Hypothalamus (tissue), 51 donors: Measurements from ENCODE around the gene ATF6B.

Experiments
- DNase-seq, 51 donors: peaks; one replicate each; lab custom pipeline; 2025; lab: John Stamatoyannopoulos, UW

The ATF6B gene

GRCh38 chr6:32137454-32137853 lies 9.4 kb upstream of the ATF6B start:
- DNase-seq, result no peak

DNA sequence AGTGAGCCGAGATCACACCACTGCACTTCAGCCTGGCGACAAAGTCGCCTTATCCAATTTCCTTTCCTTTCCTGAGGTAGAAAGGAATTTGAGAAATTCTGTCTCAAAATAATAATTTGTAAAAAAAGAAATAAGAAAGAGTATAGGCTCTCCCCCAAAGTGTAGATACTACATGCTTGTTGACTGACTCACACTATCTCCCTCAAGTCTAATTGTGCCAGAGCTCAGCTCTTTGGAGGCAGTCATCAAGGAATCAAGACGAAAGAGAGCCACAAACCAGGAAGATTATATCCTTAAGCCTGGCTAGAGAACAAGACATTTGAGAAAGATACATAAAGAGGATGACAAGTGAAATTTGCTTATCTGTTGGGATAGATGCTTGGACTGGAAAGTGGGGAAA lies 5.7 kb upstream of the ATF6B start:
- DNase-seq, result no peak

- DNase-seq, result no peak
These were observed 4.1 kb upstream of the ATF6B start for GRCh38 chr6:32132110-32132509.

DNA sequence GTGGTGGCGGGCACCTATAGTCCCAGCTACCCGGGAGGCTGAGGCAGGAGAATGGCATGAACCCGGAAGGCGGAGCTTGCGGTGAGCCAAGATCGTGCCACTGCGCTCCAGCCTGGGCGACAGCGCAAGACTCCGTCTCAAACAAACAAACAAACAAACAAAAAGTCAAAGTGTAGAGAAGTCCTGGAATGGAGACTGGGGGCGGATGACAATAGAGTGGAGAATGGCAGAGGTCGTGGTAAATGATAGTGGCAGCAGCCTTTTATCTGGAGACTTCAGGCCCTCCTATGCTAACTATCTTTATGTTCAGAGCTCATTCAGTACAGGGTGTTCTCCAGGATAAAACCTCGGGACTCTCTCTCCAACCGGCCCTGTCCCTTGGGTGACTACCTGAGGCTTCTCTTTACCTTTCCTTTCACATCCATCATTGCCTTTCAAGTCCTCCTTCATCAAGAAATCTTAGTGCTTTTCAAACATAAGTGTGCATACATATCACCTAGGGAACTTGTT lies 3.4 kb upstream of the ATF6B start:
- DNase-seq, result no peak

DNA sequence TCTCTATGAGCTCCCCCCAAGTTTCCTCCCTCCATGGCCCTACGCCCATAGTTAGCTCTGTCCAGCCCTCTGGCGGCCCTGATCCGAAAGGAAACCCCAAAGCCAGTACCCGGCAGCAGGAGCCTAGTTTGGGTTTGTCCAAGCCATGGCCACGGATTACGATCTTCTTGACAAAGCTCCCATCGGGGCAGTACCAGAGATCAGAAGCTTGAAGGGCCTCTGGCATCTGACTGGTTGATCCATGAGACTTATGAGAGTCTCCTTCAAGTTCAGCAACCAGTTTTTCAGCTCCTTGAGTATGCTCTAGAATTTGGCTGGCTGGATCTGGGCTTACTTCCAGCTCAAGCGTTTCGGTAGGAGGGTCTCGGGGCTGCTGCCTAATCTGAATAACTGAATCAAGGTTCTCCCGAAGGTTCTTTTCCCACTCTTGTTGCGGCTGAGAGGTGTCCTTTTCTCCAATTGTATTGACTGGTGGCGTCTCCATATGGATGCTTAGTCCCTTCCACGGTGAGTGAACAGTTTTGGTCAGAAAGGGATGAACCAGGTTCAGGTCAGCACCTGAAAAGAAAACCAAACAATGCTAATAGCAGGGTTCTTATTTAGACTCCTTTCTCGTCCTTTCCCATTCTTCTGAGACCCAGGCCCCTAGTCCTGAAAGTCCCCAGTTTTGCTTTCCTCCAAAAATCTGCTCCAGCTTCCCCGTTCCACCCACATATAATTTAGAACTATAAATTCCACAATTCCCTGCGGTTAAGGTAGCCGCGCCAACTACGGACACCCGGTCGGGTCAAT lies 1.4 kb upstream of the ATF6B start:
- DNase-seq, result peak in 1 of 51 donors; percentile 78

- DNase-seq, result peak in 1 of 51 donors; percentile 19
These were observed 778 bp upstream of the ATF6B start for GRCh38 chr6:32128751-32129296.

DNA sequence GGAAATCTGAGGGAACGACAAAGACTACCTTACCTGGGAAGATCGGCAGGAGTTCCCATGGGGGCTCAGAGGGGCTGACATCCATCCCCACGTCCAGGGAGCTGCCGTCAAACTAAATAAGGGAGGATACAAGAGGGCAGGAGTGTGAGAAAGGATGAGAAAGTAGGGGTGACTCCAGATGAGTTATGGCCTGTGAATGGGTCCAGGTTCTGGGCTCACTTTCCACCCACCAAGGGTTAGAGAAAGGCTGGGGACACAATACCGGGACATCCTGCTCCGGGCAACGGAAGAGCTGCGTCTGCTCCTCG lies 683 bp downstream of the ATF6B start:
- no peak for DNase-seq

DNA sequence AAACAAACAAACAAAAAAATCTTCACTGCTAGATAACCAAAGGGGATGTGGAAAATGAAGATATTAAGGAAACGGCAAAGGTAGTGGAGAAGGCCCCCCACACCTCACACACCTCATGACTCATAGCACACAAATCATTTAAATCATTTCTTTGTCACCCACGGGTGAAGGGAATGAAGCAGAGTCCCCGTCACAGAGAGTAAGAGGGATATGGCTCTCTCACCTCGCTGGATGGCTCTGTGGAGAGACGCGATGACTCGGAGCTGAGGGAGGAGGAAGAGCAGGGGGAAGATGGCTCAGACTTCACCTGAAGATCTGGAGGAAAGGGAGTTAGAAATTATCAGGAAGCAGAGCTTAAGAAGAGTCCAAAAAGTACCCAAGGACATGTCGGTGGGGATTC lies 1.2 kb downstream of the ATF6B start:
- DNase-seq, result no peak

GRCh38 chr6:32123681-32124080 lies 4.4 kb downstream of the ATF6B start:
- no peak for DNase-seq

GRCh38 chr6:32120573-32121059 lies 7.4 kb downstream of the ATF6B start:
- no peak for DNase-seq

- peak in 48 of 51 donors; percentile 12 to 95 (median 78) for DNase-seq
These were observed 9.0 kb downstream of the ATF6B start for GRCh38 chr6:32118782-32119628.

GRCh38 chr6:32117461-32117860 lies 10.6 kb downstream of the ATF6B start:
- DNase-seq, result no peak

DNA sequence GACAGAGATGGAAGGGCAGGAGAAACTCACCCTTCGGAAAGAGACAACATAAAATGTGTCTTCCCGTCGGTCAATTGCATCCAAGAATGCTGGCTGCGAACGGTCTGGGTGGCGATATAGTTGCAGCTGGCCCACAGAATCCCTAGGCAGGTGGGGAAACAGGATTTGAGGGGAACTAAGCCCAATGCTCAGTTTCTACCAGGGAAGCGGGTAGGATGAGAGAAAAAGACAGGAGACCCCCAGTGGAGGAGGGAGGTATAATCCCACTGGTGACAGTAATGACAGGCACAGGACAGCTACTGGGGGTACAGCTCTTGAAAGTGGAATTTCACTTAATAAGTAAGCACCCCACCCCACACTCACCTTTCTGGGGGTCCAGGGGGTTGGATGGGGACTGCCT lies 11.4 kb downstream of the ATF6B start:
- DNase-seq, result no peak

DNA sequence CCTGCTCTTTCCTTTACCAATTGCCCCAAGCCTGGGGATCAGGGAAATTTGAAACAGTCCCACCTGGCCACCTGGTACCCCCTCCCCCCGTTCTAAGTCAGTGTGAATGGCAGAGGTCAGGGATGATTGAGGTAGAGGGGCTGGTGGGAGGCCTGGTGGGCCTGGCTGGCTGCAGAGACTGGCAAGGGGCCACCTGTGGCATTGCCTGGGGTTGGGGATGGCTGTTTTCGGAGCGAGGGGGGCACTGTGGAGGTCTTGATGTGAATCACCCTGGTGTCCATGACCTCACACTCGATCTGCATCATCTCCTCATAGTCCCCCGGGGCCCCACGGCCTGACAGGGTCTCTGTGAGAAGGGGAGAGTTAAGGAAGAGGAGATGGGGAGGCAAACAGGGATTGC lies 12.4 kb downstream of the ATF6B start:
- DNase-seq, result no peak

DNA sequence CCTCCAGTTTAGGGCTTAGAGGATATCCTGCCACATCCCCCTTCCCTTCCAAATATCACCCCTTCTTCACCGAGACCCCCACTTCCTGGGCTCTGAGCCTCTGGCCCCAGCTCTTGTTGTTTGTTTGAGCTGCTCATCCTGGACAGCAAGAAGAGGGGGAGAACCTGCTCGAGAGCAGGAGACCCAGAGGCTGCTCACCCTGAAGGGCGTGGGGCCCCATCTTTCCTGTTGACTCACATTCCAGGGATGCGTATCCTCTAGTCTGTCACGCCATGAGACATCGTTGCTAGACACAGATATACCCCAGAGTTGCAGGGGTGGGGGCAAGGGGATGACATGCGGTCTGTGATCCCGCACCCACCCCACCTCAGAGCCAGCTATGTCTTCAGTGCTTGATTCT lies 13.2 kb downstream of the ATF6B start:
- no peak for DNase-seq

- DNase-seq, result peak in 39 of 51 donors; percentile 7 to 85 (median 52)
These were observed 14.4 kb downstream of the ATF6B start for GRCh38 chr6:32113386-32114352.

- DNase-seq, result no peak
These were observed 15.5 kb downstream of the ATF6B start for GRCh38 chr6:32112431-32112980.

DNA sequence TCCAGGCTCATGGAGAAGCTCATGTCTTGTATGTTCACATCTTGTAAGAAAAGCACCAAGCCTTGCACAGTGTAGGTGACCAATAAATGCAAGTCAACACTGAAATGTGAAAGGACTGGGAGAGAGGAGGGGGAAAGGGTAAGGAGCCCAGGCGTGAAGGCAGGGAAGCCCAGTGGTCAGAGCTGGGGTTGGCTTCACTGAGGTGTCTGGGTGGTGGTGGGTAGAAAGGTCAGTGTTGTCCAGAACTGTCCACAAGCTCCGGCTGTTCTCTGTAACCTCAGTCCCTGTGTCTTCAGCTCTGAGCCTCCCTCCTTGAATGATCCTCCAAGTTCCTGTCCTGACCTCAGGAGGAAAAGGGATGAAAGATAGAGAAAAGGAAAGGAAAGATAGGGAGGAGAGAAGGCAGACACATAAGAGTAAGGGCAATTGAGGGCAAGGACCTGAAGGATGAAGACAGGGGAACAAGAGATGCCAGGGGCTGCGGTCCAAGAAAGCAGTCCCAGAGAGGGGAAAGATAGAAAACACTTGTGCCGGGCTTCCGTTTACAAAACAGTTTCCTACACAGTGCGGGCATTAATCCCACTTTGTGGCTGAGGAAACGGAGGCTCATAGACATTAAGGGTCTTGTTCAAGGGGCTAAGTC lies 16.5 kb downstream of the ATF6B start:
- no peak for DNase-seq

DNA sequence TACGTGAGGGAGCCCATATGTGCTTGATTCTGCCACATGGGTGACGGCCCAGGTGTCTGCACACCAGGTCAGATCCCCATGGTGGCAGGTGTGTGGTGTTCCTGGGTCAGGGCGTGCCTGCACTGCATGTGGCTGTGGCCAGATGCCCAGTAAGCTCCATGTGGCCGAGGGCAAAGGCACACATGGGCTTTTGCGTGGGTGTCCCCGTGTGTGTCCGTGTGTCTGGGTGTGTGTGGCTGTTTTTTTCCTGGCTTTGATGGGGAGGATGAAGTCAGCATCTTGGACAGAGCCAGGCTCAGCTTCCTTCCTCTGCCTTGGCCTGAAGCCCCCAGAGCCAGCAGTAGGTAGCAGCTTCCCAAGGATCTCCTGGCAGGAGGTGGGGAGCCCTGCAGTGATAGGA lies 17.4 kb downstream of the ATF6B start:
- DNase-seq, result no peak
